ENCODE results near the gene MRPL1. TPM values are rescaled to one million over a fixed set of nuclear protein-coding genes. Genes with fewer than 3 reads are reported as not detected.
A peak's percentile ranks its signal among the peaks of the same experiment; 100 is the strongest.

The MRPL1 gene
- total and polyA plus RNA-seq, 2 of the 13 experiments (the other 11 are each of a cell fraction or from before 2014, with no cell fraction given): 23.3 to 61.5 TPM

DNA sequence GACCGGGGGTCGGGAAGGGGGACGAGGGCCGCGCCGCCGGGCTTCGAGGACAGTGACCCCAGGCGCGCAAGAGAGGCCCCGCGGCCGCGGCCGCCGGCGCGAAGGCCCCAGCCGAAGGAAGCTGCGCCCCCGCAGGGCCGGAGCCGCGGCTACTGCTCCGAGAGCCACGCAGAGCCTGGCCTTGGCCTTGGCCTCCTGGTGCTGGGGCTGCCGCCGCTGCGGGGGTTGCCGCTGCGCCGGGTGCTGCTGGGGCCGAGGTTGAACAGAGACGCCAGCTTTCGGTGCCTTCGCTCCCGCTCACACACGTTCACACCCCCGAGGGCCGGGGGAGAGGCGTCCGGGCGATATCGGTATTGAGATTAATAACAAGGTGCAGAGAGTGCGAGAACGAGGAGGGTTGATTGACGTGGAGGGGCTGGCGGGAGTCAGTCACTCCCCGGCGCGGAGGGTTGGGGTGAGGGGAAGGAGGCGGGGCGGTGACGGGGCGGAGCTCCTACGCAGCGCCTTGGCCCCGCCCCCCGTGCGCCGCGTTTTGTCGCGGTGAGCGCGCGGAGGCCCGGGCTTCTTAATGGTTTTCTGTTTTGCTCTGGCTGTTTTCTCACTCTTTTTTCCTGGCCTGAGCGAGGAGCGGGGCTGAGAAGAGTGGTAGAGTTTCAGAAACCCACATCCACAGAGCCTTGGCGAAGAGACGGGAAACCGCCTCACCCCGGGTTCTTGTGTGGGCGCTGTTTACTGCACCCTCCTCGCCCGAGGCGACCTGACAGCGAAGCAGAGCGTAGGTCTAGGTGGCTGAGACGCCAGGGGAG lies 42.6 kb upstream of the MRPL1 start (continued):
- TF ChIP-seq, protein P1, sequence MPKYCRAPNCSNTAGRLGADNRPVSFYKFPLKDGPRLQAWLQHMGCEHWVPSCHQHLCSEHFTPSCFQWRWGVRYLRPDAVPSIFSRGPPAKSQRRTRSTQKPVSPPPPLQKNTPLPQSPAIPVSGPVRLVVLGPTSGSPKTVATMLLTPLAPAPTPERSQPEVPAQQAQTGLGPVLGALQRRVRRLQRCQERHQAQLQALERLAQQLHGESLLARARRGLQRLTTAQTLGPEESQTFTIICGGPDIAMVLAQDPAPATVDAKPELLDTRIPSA (CRISPR knock-in tag; IDR thresholded peaks at IDR 0.05; ENCODE audit: borderline replicate concordance): 0 out of 2 replicates have a peak, but pooled peaks have one; percentile 26
- 0 out of 2 replicates have a peak, but pooled peaks have one; percentile 25 for TF ChIP-seq FLYWCH1 (CRISPR knock-in tag; IDR thresholded peaks at IDR 0.05)
- TF ChIP-seq, protein P2, sequence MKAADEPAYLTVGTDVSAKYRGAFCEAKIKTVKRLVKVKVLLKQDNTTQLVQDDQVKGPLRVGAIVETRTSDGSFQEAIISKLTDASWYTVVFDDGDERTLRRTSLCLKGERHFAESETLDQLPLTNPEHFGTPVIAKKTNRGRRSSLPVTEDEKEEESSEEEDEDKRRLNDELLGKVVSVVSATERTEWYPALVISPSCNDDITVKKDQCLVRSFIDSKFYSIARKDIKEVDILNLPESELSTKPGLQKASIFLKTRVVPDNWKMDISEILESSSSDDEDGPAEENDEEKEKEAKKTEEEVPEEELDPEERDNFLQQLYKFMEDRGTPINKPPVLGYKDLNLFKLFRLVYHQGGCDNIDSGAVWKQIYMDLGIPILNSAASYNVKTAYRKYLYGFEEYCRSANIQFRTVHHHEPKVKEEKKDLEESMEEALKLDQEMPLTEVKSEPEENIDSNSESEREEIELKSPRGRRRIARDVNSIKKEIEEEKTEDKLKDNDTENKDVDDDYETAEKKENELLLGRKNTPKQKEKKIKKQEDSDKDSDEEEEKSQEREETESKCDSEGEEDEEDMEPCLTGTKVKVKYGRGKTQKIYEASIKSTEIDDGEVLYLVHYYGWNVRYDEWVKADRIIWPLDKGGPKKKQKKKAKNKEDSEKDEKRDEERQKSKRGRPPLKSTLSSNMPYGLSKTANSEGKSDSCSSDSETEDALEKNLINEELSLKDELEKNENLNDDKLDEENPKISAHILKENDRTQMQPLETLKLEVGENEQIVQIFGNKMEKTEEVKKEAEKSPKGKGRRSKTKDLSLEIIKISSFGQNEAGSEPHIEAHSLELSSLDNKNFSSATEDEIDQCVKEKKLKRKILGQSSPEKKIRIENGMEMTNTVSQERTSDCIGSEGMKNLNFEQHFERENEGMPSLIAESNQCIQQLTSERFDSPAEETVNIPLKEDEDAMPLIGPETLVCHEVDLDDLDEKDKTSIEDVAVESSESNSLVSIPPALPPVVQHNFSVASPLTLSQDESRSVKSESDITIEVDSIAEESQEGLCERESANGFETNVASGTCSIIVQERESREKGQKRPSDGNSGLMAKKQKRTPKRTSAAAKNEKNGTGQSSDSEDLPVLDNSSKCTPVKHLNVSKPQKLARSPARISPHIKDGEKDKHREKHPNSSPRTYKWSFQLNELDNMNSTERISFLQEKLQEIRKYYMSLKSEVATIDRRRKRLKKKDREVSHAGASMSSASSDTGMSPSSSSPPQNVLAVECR (CRISPR knock-in tag; IDR thresholded peaks at IDR 0.05; ENCODE audit: borderline replicate concordance): peak; percentile 79
- peak; percentile 57; the same call in 1 of the 2 replicates for TF ChIP-seq ZNF235 (CRISPR knock-in tag; IDR thresholded peaks at IDR 0.05; ENCODE audit: borderline replicate concordance)
- 0 out of 2 replicates have a peak, but pooled peaks have one; percentile 30 for TF ChIP-seq SALL2 (CRISPR knock-in tag; IDR thresholded peaks at IDR 0.05)
- peak; percentile 10; the same call in 1 of the 2 replicates for TF ChIP-seq FOXA3 (CRISPR knock-in tag; IDR thresholded peaks at IDR 0.05)
- TF ChIP-seq, protein P3, sequence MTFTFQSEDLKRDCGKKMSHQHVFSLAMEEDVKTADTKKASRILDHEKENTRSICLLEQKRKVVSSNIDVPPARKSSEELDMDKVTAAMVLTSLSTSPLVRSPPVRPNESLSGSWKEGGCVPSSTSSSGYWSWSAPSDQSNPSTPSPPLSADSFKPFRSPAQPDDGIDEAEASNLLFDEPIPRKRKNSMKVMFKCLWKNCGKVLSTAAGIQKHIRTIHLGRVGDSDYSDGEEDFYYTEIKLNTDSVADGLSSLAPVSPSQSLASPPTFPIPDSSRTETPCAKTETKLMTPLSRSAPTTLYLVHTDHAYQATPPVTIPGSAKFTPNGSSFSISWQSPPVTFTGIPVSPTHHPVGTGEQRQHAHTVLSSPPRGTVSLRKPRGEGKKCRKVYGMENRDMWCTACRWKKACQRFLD (CRISPR knock-in tag; IDR thresholded peaks at IDR 0.05; ENCODE audit: borderline replicate concordance): no peak
- peak; percentile 87 for TF ChIP-seq POLR2G (IDR thresholded peaks at IDR 0.05; ENCODE audit: low read depth, low read length)
- TF ChIP-seq HNF4A (CRISPR knock-in tag; IDR thresholded peaks at IDR 0.05): peak; percentile 7; the same call in 1 of the 2 replicates
- TF ChIP-seq, protein P4, sequence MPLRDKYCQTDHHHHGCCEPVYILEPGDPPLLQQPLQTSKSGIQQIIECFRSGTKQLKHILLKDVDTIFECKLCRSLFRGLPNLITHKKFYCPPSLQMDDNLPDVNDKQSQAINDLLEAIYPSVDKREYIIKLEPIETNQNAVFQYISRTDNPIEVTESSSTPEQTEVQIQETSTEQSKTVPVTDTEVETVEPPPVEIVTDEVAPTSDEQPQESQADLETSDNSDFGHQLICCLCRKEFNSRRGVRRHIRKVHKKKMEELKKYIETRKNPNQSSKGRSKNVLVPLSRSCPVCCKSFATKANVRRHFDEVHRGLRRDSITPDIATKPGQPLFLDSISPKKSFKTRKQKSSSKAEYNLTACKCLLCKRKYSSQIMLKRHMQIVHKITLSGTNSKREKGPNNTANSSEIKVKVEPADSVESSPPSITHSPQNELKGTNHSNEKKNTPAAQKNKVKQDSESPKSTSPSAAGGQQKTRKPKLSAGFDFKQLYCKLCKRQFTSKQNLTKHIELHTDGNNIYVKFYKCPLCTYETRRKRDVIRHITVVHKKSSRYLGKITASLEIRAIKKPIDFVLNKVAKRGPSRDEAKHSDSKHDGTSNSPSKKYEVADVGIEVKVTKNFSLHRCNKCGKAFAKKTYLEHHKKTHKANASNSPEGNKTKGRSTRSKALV (CRISPR knock-in tag; IDR thresholded peaks at IDR 0.05): peak; percentile 35; the same call in 1 of the 2 replicates
- no peak for TF ChIP-seq SRSF9 (IDR thresholded peaks at IDR 0.05; ENCODE audit: borderline replicate concordance, insufficient read depth, low read depth, low read length, poor library complexity, severe bottlenecking)
- TF ChIP-seq, protein P5, sequence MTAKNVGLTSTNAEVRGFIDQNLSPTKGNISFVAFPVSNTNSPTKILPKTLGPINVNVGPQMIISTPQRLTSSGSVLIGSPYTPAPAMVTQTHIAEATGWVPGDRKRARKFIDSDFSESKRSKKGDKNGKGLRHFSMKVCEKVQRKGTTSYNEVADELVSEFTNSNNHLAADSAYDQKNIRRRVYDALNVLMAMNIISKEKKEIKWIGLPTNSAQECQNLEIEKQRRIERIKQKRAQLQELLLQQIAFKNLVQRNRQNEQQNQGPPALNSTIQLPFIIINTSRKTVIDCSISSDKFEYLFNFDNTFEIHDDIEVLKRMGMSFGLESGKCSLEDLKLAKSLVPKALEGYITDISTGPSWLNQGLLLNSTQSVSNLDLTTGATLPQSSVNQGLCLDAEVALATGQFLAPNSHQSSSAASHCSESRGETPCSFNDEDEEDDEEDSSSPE (CRISPR knock-in tag; IDR thresholded peaks at IDR 0.05): peak; percentile 60
- TF ChIP-seq, protein P6, sequence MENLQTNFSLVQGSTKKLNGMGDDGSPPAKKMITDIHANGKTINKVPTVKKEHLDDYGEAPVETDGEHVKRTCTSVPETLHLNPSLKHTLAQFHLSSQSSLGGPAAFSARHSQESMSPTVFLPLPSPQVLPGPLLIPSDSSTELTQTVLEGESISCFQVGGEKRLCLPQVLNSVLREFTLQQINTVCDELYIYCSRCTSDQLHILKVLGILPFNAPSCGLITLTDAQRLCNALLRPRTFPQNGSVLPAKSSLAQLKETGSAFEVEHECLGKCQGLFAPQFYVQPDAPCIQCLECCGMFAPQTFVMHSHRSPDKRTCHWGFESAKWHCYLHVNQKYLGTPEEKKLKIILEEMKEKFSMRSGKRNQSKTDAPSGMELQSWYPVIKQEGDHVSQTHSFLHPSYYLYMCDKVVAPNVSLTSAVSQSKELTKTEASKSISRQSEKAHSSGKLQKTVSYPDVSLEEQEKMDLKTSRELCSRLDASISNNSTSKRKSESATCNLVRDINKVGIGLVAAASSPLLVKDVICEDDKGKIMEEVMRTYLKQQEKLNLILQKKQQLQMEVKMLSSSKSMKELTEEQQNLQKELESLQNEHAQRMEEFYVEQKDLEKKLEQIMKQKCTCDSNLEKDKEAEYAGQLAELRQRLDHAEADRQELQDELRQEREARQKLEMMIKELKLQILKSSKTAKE (CRISPR knock-in tag; IDR thresholded peaks at IDR 0.05; ENCODE audit: borderline replicate concordance): peak; percentile 51; the same call in 1 of the 2 replicates
- TF ChIP-seq KAT8 (CRISPR knock-in tag; IDR thresholded peaks at IDR 0.05): 0 out of 2 replicates have a peak, but pooled peaks have one; percentile 57
- TF ChIP-seq ZNF546 (CRISPR knock-in tag; conservative IDR thresholded peaks at IDR 0.05): peak; percentile 69; the same call in 1 of the 2 replicates
